WTC11 (cell line): ENCODE results near the gene GTF2B. TPM values are rescaled to one million over a fixed set of nuclear protein-coding genes. Genes with fewer than 3 reads are reported as not detected.
"Not testable (repeated sequence)": the region's sequence is repeated elsewhere in the genome, so short reads cannot be mapped to it uniquely, and the experiment has no call there.

Source experiments
- ATAC-seq: fragments of 200-7000 bp; cut with Tn5 transposase; 2 replicates; pipeline ENCODE4 v1.10.0; 2021; ENCODE audit warnings: mild to moderate bottlenecking, moderate library complexity
- CTCF ChIA-PET: fragments of 300-600 bp; sonication (Branson Sonifier 250); formaldehyde crosslinking; loops from one replicate; lab custom pipeline; 2021; ENCODE audit warnings: antibody characterized with exemption; lab: Charles Lee
- POLR2A ChIA-PET: fragments of 350-600 bp; sonication (Branson Sonifier 250); formaldehyde crosslinking; loops from one replicate; lab custom pipeline; 2021; ENCODE audit warnings: antibody characterized with exemption; lab: Charles Lee
- DNase-seq: peaks from one replicate; pipeline ENCODE4 v3.0.0; 2021; ENCODE audit warnings: low spot score
- H3K27ac Mint-ChIP-seq: 2 replicates; pipeline ENCODE4 v1.8.0; 2021; ENCODE audit warnings: mixed read lengths
- H3K27me3 Mint-ChIP-seq: 2 replicates; pipeline ENCODE4 v1.8.0; 2021; ENCODE audit warnings: low read depth, mild to moderate bottlenecking, moderate library complexity, mixed read lengths
- H3K36me3 Mint-ChIP-seq: 2 replicates; pipeline ENCODE4 v1.8.0; 2021; ENCODE audit warnings: mixed read lengths
- H3K4me1 Mint-ChIP-seq: 2 replicates; pipeline ENCODE4 v1.8.0; 2022; ENCODE audit warnings: mixed read lengths
- H3K4me3 Mint-ChIP-seq: 2 replicates; pipeline ENCODE4 v1.8.0; 2021; ENCODE audit warnings: mild to moderate bottlenecking, moderate library complexity, mixed read lengths
- H3K9me3 Mint-ChIP-seq: 2 replicates; pipeline ENCODE4 v1.8.0; 2021; ENCODE audit warnings: mixed read lengths
- ARID4B ChIP-seq: sonication (generic); formaldehyde crosslinking; IDR thresholded peaks from 2 replicates; pipeline ENCODE4 v1.8.0; 2023; ENCODE audit warnings: missing genetic modification reagents, mild to moderate bottlenecking, borderline replicate concordance
- ATF1 ChIP-seq: sonication (generic); formaldehyde crosslinking; IDR thresholded peaks from 2 replicates; pipeline ENCODE4 v1.8.1; 2023; ENCODE audit warnings: mild to moderate bottlenecking, moderate library complexity, missing genetic modification reagents
- ATF3 ChIP-seq: sonication (generic); formaldehyde crosslinking; conservative IDR thresholded peaks from 2 replicates; pipeline ENCODE4 v1.8.1; 2022; ENCODE audit warnings: mild to moderate bottlenecking, missing genetic modification reagents
- ATF6 ChIP-seq: sonication (generic); formaldehyde crosslinking; IDR thresholded peaks from 2 replicates; pipeline ENCODE4 v1.8.1; 2023; ENCODE audit warnings: mild to moderate bottlenecking, missing genetic modification reagents
- CBFB ChIP-seq: sonication (generic); formaldehyde crosslinking; IDR thresholded peaks from 2 replicates; pipeline ENCODE4 v1.8.1; 2022; ENCODE audit warnings: mild to moderate bottlenecking, low read depth, missing genetic modification reagents
- CTCF ChIP-seq: fragments of 200-600 bp; IDR thresholded peaks from 2 replicates; pipeline ENCODE4 v1.8.0; 2022; ENCODE audit warnings: antibody characterized with exemption
- ESRRA ChIP-seq: sonication (generic); formaldehyde crosslinking; IDR thresholded peaks from 2 replicates; pipeline ENCODE4 v1.8.1; 2022; ENCODE audit warnings: mild to moderate bottlenecking, missing genetic modification reagents, borderline replicate concordance
- FOXJ3 ChIP-seq: sonication (generic); formaldehyde crosslinking; IDR thresholded peaks from 2 replicates; pipeline ENCODE4 v1.9.0; 2021; ENCODE audit warnings: missing genetic modification reagents, mild to moderate bottlenecking, borderline replicate concordance
- FOXK1 ChIP-seq: sonication (generic); formaldehyde crosslinking; IDR thresholded peaks from 2 replicates; pipeline ENCODE4 v1.8.0; 2022; ENCODE audit warnings: mild to moderate bottlenecking, moderate library complexity, missing genetic modification reagents
- JUN ChIP-seq: sonication (generic); formaldehyde crosslinking; IDR thresholded peaks from 2 replicates; pipeline ENCODE4 v1.8.0; 2023; ENCODE audit warnings: mild to moderate bottlenecking, missing genetic modification reagents
- MXD4 ChIP-seq: fragments of 250-450 bp; sonication (Bioruptor Pico); IDR thresholded peaks from 2 replicates; pipeline ENCODE4 v1.8.0; 2021; ENCODE audit warnings: mild to moderate bottlenecking, moderate library complexity, borderline replicate concordance
- NFATC4 ChIP-seq: fragments of 250-450 bp; sonication (Bioruptor Pico); IDR thresholded peaks from 2 replicates; pipeline ENCODE4 v1.9.0; 2021; ENCODE audit warnings: mild to moderate bottlenecking
- NR1H2 ChIP-seq: sonication (generic); formaldehyde crosslinking; IDR thresholded peaks from 2 replicates; pipeline ENCODE4 v1.9.0; 2021; ENCODE audit warnings: mild to moderate bottlenecking, moderate library complexity, missing genetic modification reagents
- RELA ChIP-seq: sonication (generic); formaldehyde crosslinking; IDR thresholded peaks from 2 replicates; pipeline ENCODE4 v1.8.1; 2022; ENCODE audit warnings: missing genetic modification reagents, mild to moderate bottlenecking, borderline replicate concordance
- SP1 ChIP-seq: sonication (generic); formaldehyde crosslinking; conservative IDR thresholded peaks from 2 replicates; pipeline ENCODE4 v1.8.1; 2022; ENCODE audit warnings: missing genetic modification reagents
- STAT6 ChIP-seq: sonication (generic); formaldehyde crosslinking; conservative IDR thresholded peaks from 2 replicates; pipeline ENCODE4 v1.8.1; 2023; ENCODE audit warnings: mild to moderate bottlenecking, low read depth, missing genetic modification reagents, moderate library complexity
- ZBTB43 ChIP-seq: sonication (generic); formaldehyde crosslinking; IDR thresholded peaks from 2 replicates; pipeline ENCODE4 v1.8.1; 2023; ENCODE audit warnings: mild to moderate bottlenecking, missing genetic modification reagents
- ZNF232 ChIP-seq: sonication (generic); formaldehyde crosslinking; IDR thresholded peaks from 2 replicates; pipeline ENCODE4 v1.8.0; 2022; ENCODE audit warnings: mild to moderate bottlenecking, missing genetic modification reagents
- ZSCAN18 ChIP-seq: fragments of 250-450 bp; sonication (Bioruptor Pico); IDR thresholded peaks from 2 replicates; pipeline ENCODE4 v2.1.2; 2022; ENCODE audit warnings: mild to moderate bottlenecking, moderate library complexity
- total RNA-seq: library from RNA; stranded (reverse); gene quantifications from 3 replicates; pipeline ENCODE4 v1.2.3, GENCODE V29; 2021

GTF2B gene
- total RNA-seq, 1 experiment from 2014 or later, result 14.2 TPM

GRCh38 chr1:88825721-88826120, 65.6 kb downstream of the GTF2B start:
- H3K36me3 Mint-ChIP-seq, result peaks cover 4% of the 10 kb centered on the region
- H3K4me3 Mint-ChIP-seq, result no peak overlapping the region
- no peak for DNase-seq
- TF ChIP-seq ATF1 (CRISPR knock-in tag), result no peak
- TF ChIP-seq SP1, result no peak
- TF ChIP-seq ZSCAN18 (CRISPR knock-in tag), result no peak
- no peak for TF ChIP-seq ZBTB43 (CRISPR knock-in tag)
- no peak for TF ChIP-seq CTCF
- no peak for TF ChIP-seq ZNF232 (CRISPR knock-in tag)
- no peak for TF ChIP-seq ARID4B (CRISPR knock-in tag)
- TF ChIP-seq MXD4 (CRISPR knock-in tag), result no peak
- TF ChIP-seq RELA (CRISPR knock-in tag), result no peak
- no peak for TF ChIP-seq ATF3 (CRISPR knock-in tag)
- POLR2A ChIA-PET, result no interaction called here
- H3K9me3 Mint-ChIP-seq, result no peaks in the 10 kb centered on the region
- H3K27ac Mint-ChIP-seq, result no peak overlapping the region
- CTCF ChIA-PET, result no interaction called here
- no peaks in the 10 kb centered on the region for H3K27me3 Mint-ChIP-seq
- no peak for ATAC-seq
- H3K4me1 Mint-ChIP-seq, result peaks cover 9% of the 10 kb centered on the region

- POLR2A ChIA-PET, H3K27ac Mint-ChIP-seq, CTCF ChIA-PET, H3K4me1 Mint-ChIP-seq, H3K4me3 Mint-ChIP-seq, H3K27me3 Mint-ChIP-seq, DNase-seq, ATAC-seq: not testable (repeated sequence)
- Mint-ChIP-seq H3K36me3 (peaks cover 32% of the 10 kb centered on the region), H3K9me3 (peaks cover 11% of the 10 kb centered on the region)
Measured at GRCh38 chr1:88819642-88820041, 71.7 kb downstream of the GTF2B start.

- ChIA-PET POLR2A (no interaction called here), CTCF (no interaction called here)
- no peak overlapping the region for H3K4me3 Mint-ChIP-seq
- no peaks in the 10 kb centered on the region for H3K4me1 Mint-ChIP-seq
- no peaks in the 10 kb centered on the region for H3K27me3 Mint-ChIP-seq
- no peak overlapping the region; the same call in 1 of the 2 replicates for H3K27ac Mint-ChIP-seq
- DNase-seq (no peak), ATAC-seq (no peak)
- H3K36me3 Mint-ChIP-seq, result peaks cover 25% of the 10 kb centered on the region
- no peaks in the 10 kb centered on the region for H3K9me3 Mint-ChIP-seq
- TF ChIP-seq FOXK1 (CRISPR knock-in tag) (no peak), NR1H2 (CRISPR knock-in tag) (no peak), ESRRA (CRISPR knock-in tag) (no peak), RELA (CRISPR knock-in tag) (no peak), NFATC4 (no peak), FOXJ3 (CRISPR knock-in tag) (no peak), JUN (no peak), ATF6 (CRISPR knock-in tag) (no peak), CBFB (CRISPR knock-in tag) (no peak), STAT6 (CRISPR knock-in tag) (no peak)
Measured at GRCh38 chr1:88813471-88813870, 77.9 kb downstream of the GTF2B start.
